Measurements from ENCODE around the gene PNN.
"Not testable (repeated sequence)": the region's sequence is repeated elsewhere in the genome, so short reads cannot be mapped to it uniquely, and the experiment has no call there.

The PNN gene

GRCh38 chr14:39229601-39230110 lies 54.6 kb downstream of the PNN start:
- no peak for DNase-seq

- no peak for DNase-seq
These were observed 55.5 kb downstream of the PNN start for GRCh38 chr14:39230416-39231035.

- DNase-seq, result not testable (repeated sequence)
These were observed 56.9 kb downstream of the PNN start for GRCh38 chr14:39231751-39232553.

All from cortex of kidney (tissue), 1 donor.